22Rv1 (cell line): ENCODE results near the gene TNS1.

Experiments used
- H3K27ac ChIP-seq: fragments of 450-650 bp; 2 replicates; pipeline ENCODE4 v1.5.1; 2017
- CTCF ChIP-seq: fragments of 450-650 bp; IDR thresholded peaks from 2 replicates; pipeline ENCODE4 v1.5.1; 2017; ENCODE audit warnings: mild to moderate bottlenecking
- ZFX ChIP-seq: fragments of 450-650 bp; IDR thresholded peaks from 2 replicates; pipeline ENCODE4 v1.6.1; 2017; ENCODE audit warnings: antibody characterized with exemption, borderline replicate concordance

Gene TNS1

GRCh38 chr2:218001629-218002028, 1.2 kb downstream of the TNS1 start:
- no peak overlapping the region for H3K27ac ChIP-seq
- TF ChIP-seq ZFX (no peak), CTCF (no peak)

DNA sequence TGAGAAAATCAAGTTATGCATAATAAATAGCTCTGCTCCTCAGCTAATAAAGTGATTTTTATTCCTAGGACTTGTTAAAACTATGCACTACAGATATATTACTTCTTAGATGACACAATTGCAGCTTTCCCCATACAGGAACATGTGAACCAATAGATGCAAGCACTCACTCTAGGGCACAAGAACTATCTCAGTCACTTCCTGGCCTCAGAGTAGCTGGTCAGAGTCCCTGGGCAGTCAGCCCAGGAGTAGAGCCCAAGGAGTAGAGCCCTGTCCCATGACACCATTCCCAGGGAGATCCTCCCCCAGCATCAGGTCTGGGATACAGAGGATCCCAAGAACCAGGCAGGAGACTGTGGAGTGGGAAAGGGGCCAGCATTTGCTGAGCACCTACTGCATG, 2.7 kb downstream of the TNS1 start:
- TF ChIP-seq CTCF: no peak
- TF ChIP-seq ZFX: no peak
- no peak overlapping the region for H3K27ac ChIP-seq

DNA sequence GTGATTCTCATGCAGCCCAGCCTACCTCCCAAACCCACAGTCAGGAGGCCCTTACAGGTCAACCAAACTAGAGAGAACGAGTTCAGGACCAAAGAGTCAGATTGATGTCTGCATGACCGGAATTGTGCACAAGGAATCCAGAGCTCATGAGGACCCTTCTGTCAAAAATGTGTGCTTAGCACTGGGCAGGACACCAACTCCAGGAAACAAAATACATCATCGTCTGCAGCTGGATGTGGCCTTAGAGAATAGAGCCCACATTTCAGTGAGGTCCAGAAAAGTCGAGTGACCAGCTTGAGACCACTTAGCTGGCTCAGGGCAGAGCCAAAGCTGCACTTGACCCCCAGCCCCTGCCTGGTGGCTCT, 3.2 kb downstream of the TNS1 start:
- TF ChIP-seq CTCF (no peak), ZFX (no peak)
- no peak overlapping the region for H3K27ac ChIP-seq

DNA sequence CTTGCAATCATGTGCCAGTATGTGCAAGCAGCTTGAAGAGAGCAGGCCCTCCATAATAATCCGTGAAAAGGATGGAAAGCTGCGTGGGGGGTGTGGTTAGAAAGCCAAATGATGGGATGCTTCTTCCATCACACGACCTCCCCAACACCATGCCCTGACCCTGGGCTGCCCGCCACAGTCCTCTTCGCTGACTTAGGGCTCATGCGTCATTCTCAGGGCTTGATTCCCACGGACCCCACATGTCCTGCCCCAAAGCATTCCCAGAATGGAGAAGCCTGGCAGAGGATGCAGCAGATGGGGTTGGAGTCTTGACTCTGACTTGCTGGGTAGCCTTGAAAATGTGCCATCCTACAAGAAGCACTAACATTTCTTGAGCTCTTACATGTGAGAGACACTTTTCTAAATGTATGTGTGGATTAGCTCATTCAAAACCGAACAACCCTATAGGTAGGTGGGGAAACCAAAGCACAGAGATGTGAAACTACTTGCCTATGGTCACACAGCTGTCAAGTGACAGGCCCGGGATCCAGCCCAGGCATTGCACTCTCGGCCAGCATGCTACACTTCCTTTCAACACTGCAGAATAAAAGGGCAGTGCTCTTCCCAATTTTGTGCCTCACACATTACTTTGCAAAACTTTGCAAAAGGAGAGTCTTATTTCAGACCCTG, 3.7 kb downstream of the TNS1 start:
- no peak overlapping the region for H3K27ac ChIP-seq
- TF ChIP-seq ZFX (no peak), CTCF (no peak)

DNA sequence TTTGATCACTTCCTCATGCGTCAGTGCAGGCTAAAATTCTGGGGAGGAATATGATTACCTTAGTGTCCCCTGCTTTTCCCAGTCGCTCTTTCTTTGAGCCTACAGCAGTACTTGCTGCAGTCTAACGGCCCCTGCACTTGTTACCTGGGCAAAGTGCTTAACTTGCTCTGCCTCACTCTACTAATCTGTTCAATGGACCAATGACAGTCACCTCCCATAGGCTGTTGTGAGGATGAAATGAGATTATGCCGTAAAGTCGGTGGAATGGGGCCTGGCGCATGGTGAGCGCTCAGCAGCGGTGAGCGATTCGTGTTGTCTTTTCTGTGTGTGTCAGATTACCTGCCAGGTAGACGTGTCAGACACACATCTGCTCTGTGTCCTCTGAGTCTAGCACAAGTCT, 5.3 kb downstream of the TNS1 start:
- no peak overlapping the region for H3K27ac ChIP-seq
- TF ChIP-seq ZFX (no peak), CTCF (no peak)

- TF ChIP-seq CTCF (no peak), ZFX (no peak)
- H3K27ac ChIP-seq: no peak overlapping the region
These were observed 6.4 kb downstream of the TNS1 start for GRCh38 chr2:217996361-217996760.

DNA sequence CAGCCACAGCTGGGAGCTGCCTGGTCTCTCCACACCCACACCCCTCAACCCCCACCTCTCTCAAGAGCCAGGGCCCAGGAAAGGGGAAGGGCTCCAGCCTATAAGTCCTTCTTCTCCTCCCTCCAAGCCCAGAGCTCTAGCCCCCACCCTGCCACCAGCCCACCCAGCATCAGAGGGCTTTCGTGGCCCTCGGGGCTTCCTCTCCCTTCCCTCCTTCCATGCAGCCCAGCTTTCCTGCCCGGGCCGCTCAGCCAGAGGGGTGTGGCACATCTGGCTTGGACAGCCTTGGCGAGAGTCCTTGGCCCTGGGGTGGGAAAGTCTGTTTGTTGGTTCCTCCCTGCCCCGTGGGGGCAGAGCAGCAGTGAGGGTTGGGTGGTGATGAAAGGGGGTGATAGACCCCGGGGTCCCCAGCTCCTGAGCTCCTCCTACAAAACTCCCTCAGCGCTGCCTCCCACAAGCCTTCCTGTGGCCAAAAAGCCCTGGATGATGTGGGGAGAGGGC, 7.0 kb downstream of the TNS1 start:
- no peak for TF ChIP-seq ZFX
- no peak for TF ChIP-seq CTCF
- no peak overlapping the region for H3K27ac ChIP-seq
